Measurements from ENCODE around the gene TSPO2. TPM values are rescaled to one million over a fixed set of nuclear protein-coding genes. Genes with fewer than 3 reads are reported as not detected.

Gene TSPO2
- total and polyA plus RNA-seq, 2 of the 13 experiments (the other 11 are each of a cell fraction or from before 2014, with no cell fraction given): 0.55 TPM; not detected in 1

GRCh38 chr6:41065550-41066026 lies 23.3 kb downstream of the TSPO2 start:
- Histone ChIP-seq H3K4me2 (ENCODE audit: low read depth, low read length) (peak overlapping the region; percentile 59), H3K9ac (ENCODE audit: insufficient read depth, low read depth, low read length) (peak overlapping the region; percentile 56), H3K36me3 (replicated peaks in 1 of 2; ENCODE audit: control insufficient read depth in 1 of 2, insufficient read depth in 2 of 2, low read length in 2 of 2) (peaks cover 6 to 28% of the 10 kb centered on the region in 2 experiments), H4K20me1 (ENCODE audit: insufficient read depth, low read length) (no peaks in the 10 kb centered on the region), H3K9me3 (ENCODE audit: low read length) (no peaks in the 10 kb centered on the region), H3K4me3 (replicated peaks in 1 of 3; ENCODE audit: insufficient read depth in 1 of 3, low read depth in 2 of 3, low read length in 3 of 3) (peak overlapping the region in 2 of 3 experiments; percentile 2 to 9; a peak in 2 of 6 replicates), H3K27me3 (ENCODE audit: control insufficient read depth in 1 of 2, insufficient read depth in 2 of 2, low read length in 2 of 2) (no peaks in the 10 kb centered on the region), H3K79me2 (ENCODE audit: insufficient read depth, low read length) (peaks cover under 1% of the 10 kb centered on the region), H3K4me1 (ENCODE audit: insufficient read depth, low read length) (peaks cover 58% of the 10 kb centered on the region), H3K27ac (ENCODE audit: extremely low read length, insufficient read depth, low read length) (peak overlapping the region; percentile 75), H2AFZ (ENCODE audit: low read length) (no peak overlapping the region)
- in situ Hi-C loops (cut with HindIII; ENCODE audit: extremely low pct_ligation_motif_present, low pct_unique_long_range_greater_than_20kb): loop anchor here (5.0 kb wide), 1 partner anchor 33 kb away; no protein-coding TSS in a partner anchor
- DNase-seq (ENCODE audit: low spot score) (peak; percentile 98), FAIRE-seq (peak; percentile 83), ATAC-seq (peak; percentile 85)
- ChIA-PET CTCF (ENCODE audit: low intra/inter-chr PET ratio, low total read pairs) (interaction anchor here (3.4 to 5.3 kb wide), 4 partner anchors 26 to 59 kb away, joined by 19 to 56 read pairs (median 33); partner anchors contain the start of gene UNC5CL), POLR2A (interaction anchor here (0.7 to 1.3 kb wide), 9 partner anchors 9 to 108 kb away, joined by 3 to 27 read pairs (median 4); partner anchors contain the start of gene UNC5CL)
- no TSS peak for BruUV-seq (replicated peaks)
- WGBS (ENCODE audit: low lambda C conversion rate): 6% methylated on average over 2 of the region's 2 CpGs
- intact Hi-C loops (cut with micrococcal nuclease; ENCODE audit: unreplicated experiment): loop anchor here (1.0 to 10.0 kb wide), 6 partner anchors 25 to 741 kb away; no protein-coding TSS in a partner anchor
- no peak for TF ChIP-seq GTF3A (CRISPR knock-in tag; conservative IDR thresholded peaks at IDR 0.05)
- TF ChIP-seq, protein P1, sequence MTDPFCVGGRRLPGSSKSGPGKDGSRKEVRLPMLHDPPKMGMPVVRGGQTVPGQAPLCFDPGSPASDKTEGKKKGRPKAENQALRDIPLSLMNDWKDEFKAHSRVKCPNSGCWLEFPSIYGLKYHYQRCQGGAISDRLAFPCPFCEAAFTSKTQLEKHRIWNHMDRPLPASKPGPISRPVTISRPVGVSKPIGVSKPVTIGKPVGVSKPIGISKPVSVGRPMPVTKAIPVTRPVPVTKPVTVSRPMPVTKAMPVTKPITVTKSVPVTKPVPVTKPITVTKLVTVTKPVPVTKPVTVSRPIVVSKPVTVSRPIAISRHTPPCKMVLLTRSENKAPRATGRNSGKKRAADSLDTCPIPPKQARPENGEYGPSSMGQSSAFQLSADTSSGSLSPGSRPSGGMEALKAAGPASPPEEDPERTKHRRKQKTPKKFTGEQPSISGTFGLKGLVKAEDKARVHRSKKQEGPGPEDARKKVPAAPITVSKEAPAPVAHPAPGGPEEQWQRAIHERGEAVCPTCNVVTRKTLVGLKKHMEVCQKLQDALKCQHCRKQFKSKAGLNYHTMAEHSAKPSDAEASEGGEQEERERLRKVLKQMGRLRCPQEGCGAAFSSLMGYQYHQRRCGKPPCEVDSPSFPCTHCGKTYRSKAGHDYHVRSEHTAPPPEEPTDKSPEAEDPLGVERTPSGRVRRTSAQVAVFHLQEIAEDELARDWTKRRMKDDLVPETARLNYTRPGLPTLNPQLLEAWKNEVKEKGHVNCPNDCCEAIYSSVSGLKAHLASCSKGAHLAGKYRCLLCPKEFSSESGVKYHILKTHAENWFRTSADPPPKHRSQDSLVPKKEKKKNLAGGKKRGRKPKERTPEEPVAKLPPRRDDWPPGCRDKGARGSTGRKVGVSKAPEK (CRISPR knock-in tag; IDR thresholded peaks at IDR 0.05; ENCODE audit: borderline replicate concordance): no peak
- TF ChIP-seq, protein P2, sequence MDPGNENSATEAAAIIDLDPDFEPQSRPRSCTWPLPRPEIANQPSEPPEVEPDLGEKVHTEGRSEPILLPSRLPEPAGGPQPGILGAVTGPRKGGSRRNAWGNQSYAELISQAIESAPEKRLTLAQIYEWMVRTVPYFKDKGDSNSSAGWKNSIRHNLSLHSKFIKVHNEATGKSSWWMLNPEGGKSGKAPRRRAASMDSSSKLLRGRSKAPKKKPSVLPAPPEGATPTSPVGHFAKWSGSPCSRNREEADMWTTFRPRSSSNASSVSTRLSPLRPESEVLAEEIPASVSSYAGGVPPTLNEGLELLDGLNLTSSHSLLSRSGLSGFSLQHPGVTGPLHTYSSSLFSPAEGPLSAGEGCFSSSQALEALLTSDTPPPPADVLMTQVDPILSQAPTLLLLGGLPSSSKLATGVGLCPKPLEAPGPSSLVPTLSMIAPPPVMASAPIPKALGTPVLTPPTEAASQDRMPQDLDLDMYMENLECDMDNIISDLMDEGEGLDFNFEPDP (CRISPR knock-in tag; conservative IDR thresholded peaks at IDR 0.05): 0 out of 2 replicates have a peak, but pooled peaks have one; percentile 76
- TF ChIP-seq CBFB (CRISPR knock-in tag; IDR thresholded peaks at IDR 0.05): peak; percentile 44
- TF ChIP-seq, protein P3, sequence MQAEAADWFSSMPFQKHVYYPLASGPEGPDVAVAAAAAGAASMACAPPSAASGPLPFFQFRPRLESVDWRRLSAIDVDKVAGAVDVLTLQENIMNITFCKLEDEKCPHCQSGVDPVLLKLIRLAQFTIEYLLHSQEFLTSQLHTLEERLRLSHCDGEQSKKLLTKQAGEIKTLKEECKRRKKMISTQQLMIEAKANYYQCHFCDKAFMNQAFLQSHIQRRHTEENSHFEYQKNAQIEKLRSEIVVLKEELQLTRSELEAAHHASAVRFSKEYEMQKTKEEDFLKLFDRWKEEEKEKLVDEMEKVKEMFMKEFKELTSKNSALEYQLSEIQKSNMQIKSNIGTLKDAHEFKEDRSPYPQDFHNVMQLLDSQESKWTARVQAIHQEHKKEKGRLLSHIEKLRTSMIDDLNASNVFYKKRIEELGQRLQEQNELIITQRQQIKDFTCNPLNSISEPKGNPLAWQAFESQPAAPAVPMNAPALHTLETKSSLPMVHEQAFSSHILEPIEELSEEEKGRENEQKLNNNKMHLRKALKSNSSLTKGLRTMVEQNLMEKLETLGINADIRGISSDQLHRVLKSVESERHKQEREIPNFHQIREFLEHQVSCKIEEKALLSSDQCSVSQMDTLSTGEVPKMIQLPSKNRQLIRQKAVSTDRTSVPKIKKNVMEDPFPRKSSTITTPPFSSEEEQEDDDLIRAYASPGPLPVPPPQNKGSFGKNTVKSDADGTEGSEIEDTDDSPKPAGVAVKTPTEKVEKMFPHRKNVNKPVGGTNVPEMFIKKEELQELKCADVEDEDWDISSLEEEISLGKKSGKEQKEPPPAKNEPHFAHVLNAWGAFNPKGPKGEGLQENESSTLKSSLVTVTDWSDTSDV (CRISPR knock-in tag; IDR thresholded peaks at IDR 0.05): no peak
- TF ChIP-seq MED1 (CRISPR knock-in tag; IDR thresholded peaks at IDR 0.05): peak; percentile 67; the same call in 1 of the 2 replicates
- TF ChIP-seq UBTF (CRISPR knock-in tag; IDR thresholded peaks at IDR 0.05): no peak
- TF ChIP-seq ZBTB38 (CRISPR knock-in tag; IDR thresholded peaks at IDR 0.05): no peak
- TF ChIP-seq, protein P4, sequence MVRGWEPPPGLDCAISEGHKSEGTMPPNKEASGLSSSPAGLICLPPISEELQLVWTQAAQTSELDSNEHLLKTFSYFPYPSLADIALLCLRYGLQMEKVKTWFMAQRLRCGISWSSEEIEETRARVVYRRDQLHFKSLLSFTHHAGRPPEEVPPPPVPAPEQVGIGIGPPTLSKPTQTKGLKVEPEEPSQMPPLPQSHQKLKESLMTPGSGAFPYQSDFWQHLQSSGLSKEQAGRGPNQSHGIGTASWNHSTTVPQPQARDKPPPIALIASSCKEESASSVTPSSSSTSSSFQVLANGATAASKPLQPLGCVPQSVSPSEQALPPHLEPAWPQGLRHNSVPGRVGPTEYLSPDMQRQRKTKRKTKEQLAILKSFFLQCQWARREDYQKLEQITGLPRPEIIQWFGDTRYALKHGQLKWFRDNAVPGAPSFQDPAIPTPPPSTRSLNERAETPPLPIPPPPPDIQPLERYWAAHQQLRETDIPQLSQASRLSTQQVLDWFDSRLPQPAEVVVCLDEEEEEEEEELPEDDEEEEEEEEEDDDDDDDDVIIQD (CRISPR knock-in tag; IDR thresholded peaks at IDR 0.05; ENCODE audit: low read depth): peak; percentile 55; the same call in 1 of the 2 replicates
- TF ChIP-seq ZKSCAN8 (CRISPR knock-in tag; IDR thresholded peaks at IDR 0.05; ENCODE audit: borderline replicate concordance): peak; percentile 67; the same call in 1 of the 2 replicates
- TF ChIP-seq ZNF780A (CRISPR knock-in tag; IDR thresholded peaks at IDR 0.05): 0 out of 2 replicates have a peak, but pooled peaks have one; percentile 52

Data from HepG2 (cell line).